Choroid plexus epithelial cell (primary cell): Measurements from ENCODE around the gene QPCT.

Experiments used
- DNase-seq: peaks from one replicate; pipeline ENCODE4 v3.0.0-alpha.2; 2010; ENCODE audit warnings: low read depth
- H3K4me3 ChIP-seq: 2 replicates; pipeline ENCODE4 v1.5.1; 2011; ENCODE audit warnings: low read depth, mild to moderate bottlenecking, control low read depth, low read length, moderate library complexity
- TF ChIP-seq, protein P1 (sequence below): conservative IDR thresholded peaks from 2 replicates; pipeline ENCODE4 v1.5.1; 2011; ENCODE audit warnings: low read depth, mild to moderate bottlenecking, control low read depth, inconsistent platforms, low read length, moderate library complexity

Gene QPCT

DNA sequence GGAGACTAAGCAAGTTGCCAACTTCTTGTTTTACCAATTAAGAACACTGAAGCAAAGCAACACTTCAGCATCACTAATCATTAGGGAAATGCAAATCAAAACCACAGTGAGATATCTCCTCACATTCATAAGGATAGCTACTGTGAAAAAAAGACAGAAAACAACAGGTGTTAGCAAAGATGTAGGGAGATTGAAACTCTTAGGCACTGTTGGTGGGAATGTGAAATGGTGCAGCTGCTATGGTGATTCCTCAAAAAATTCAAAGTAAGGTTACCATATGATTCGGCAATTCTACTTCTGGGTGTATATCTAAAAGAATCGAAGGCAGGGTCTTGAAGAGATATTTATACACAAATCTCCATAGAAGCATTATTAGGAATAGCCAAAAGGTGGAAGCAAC, 11.2 kb upstream of the QPCT start:
- TF ChIP-seq, protein P1, sequence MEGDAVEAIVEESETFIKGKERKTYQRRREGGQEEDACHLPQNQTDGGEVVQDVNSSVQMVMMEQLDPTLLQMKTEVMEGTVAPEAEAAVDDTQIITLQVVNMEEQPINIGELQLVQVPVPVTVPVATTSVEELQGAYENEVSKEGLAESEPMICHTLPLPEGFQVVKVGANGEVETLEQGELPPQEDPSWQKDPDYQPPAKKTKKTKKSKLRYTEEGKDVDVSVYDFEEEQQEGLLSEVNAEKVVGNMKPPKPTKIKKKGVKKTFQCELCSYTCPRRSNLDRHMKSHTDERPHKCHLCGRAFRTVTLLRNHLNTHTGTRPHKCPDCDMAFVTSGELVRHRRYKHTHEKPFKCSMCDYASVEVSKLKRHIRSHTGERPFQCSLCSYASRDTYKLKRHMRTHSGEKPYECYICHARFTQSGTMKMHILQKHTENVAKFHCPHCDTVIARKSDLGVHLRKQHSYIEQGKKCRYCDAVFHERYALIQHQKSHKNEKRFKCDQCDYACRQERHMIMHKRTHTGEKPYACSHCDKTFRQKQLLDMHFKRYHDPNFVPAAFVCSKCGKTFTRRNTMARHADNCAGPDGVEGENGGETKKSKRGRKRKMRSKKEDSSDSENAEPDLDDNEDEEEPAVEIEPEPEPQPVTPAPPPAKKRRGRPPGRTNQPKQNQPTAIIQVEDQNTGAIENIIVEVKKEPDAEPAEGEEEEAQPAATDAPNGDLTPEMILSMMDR: no peak
- H3K4me3 ChIP-seq: no peak overlapping the region
- DNase-seq: no peak

DNA sequence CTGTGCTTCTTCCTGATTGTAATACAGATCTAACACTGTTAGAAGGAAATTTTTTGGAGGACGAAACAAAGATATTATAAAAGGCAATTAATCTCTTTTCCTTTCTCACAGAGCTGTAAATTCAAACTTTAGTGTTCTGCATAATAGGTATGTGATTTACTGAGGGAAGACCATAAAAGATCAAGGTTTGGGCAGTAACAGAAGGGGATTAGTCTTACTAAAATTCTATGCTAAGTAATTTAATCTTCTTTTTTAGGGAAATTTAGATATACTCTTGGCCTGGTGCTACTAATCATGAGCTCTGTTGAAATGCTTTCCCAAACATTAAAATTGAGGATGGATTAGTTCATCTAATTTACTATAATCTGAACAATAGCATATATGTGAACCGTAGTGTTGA, 8.8 kb upstream of the QPCT start:
- DNase-seq: no peak

DNA sequence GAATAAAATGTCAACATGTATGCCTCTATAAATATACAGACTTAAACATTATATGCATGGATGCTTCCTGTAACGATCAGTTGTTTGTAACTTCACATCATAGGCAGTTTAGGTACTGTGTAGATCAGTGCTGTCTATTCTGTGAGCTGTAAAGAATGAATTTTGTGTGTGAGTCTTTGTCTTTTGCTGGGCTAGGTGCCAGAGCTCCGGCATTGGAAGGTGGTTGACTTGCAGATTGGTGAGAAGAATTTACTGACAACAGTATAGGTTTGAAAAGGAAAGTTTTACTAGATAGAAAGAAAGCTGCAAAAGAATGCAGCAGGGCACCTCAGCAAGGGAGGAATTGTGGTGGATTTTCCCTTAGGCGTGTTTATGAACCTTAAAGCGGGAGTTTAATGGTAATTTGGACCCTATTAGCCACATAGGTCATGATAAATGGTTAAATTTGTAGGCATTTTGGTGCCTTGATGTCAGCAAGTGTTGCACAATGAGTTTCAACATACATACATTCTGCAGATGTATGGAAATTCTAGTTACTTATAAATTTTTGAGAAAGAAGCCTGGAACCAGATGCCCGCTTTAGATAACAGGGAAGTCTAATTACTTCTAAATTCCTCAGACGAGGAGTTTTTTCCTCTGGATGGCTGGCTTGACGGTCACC, 6.7 kb upstream of the QPCT start:
- no peak for DNase-seq
- no peak overlapping the region for H3K4me3 ChIP-seq
- TF ChIP-seq, protein P1: no peak

More for the DNA sequence above, 8.8 kb upstream of the QPCT start:
- H3K4me3 ChIP-seq: no peak overlapping the region
- TF ChIP-seq, protein P1: no peak

DNA sequence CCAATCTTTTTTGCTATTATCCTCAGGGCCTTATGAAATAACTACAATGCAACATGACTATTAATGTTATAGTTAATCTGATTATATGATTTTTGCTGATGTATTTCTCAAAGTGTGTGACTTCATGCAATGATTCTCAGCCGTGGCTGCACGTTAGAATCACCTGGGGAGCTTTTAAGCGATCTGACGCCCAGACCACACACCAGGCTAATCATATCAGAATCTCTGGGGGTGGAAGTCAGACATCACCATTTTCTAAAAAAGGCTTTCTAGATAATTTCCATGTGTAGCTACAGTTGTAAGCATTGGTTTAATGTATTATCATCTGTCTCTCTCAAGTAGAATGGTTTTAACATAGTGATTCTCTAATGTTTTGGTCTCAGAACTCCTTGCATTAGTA, 5.5 kb upstream of the QPCT start:
- TF ChIP-seq, protein P1: no peak
- no peak overlapping the region for H3K4me3 ChIP-seq
- DNase-seq: no peak

DNA sequence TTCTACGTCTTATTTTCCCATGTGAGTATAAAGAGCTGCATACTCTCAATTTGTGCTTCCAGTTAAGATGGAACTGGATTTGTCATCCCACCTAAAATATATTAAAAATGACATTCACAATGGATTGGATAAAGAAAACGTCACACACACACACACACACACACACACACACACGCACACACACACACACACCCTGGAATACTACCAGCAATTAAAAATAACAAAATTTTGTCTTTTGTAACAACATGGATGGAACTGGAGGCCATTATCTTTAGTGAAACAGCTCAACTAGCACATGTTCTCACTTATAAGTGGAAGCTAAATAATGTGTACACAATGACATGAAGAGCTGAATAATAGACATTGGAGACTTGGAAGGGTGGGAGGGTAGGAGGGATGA, 3.8 kb upstream of the QPCT start:
- TF ChIP-seq, protein P1: no peak
- DNase-seq: no peak
- no peak overlapping the region for H3K4me3 ChIP-seq

DNA sequence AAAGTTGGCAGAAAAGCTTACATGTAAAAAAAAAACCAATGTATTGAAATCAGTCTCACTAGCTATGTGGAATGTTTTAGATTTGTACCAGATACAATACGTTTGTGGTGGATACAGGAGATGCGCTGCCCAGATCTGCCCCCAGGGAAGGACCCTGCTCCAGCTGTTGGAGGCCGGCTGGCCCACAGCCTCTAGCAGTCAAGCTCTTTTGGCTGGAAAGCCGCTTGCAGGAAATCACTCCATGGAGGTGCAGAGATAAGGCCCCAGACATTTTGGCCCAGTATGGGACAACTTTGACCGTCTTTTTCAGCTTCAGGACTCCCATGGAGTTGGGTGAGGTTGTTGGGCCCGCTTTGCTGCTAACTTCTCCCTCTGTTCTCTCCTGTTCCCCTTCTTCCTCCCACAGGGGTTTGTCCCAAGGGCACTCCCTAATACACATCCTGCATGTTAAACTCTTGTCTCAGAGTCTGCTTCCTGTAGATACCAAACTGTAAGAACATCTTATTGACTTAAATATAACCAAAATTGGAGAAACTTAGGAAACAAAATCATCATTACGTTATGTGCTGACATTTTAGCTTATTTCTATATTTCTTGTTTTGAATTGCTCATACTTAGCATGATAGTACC, 1.7 kb upstream of the QPCT start:
- no peak for DNase-seq
- TF ChIP-seq, protein P1: no peak
- H3K4me3 ChIP-seq: no peak overlapping the region
